CD4-positive, alpha-beta T cell (primary cell): Measurements from ENCODE around the gene MTSS2. TPM values are rescaled to one million over a fixed set of nuclear protein-coding genes. Genes with fewer than 3 reads are reported as not detected.
A peak's percentile ranks its signal among the peaks of the same experiment; 100 is the strongest.

ENCODE experiments used
- ATAC-seq: fragments of 200-7000 bp; cut with Tn5 transposase; one replicate; pipeline ENCODE4 v1.10.0; 2022; ENCODE audit warnings: mild to moderate bottlenecking; ENCODE audit not compliant: poor library complexity
- CTCF ChIA-PET: fragments of 350-600 bp; sonication (Branson Sonifier 250); formaldehyde crosslinking; loops from one replicate; lab custom pipeline; 2021; ENCODE audit warnings: antibody characterized with exemption, inconsistent platforms; lab: Charles Lee
- POLR2A ChIA-PET: fragments of 350-600 bp; sonication (Branson Sonifier 250); formaldehyde crosslinking; loops from one replicate; lab custom pipeline; 2021; ENCODE audit warnings: antibody characterized with exemption, inconsistent platforms; lab: Charles Lee
- DNase-seq, 14 experiments: peaks; one replicate each; pipeline ENCODE4 v3.0.0-alpha.2; 2013 to 2020; ENCODE audit warnings: mixed read lengths in 2 of 14
- H3K27ac ChIP-seq, 2 donors: one replicate each; pipeline versions ENCODE4 v1.5.1 to v1.7.0; 2013; ENCODE audit warnings: low read length in 2 of 2, low read depth in 1 of 2, mild to moderate bottlenecking in 1 of 2
- H3K27me3 ChIP-seq, 2 experiments: 1 replicate in 1 of 2; 2 replicates in 1 of 2; pipeline versions ENCODE4 v1.6.1 to v1.7.0; 2013; ENCODE audit warnings: low read length in 2 of 2, control low read depth in 1 of 2, mild to moderate bottlenecking in 1 of 2, moderate library complexity in 1 of 2; ENCODE audit not compliant: insufficient read depth in 2 of 2, control insufficient read depth in 1 of 2
- H3K36me3 ChIP-seq: one replicate; pipeline ENCODE4 v1.6.1; 2013; ENCODE audit warnings: low read length, control low read depth; ENCODE audit not compliant: insufficient read depth
- H3K4me1 ChIP-seq: one replicate; pipeline ENCODE4 v1.6.1; 2013; ENCODE audit warnings: low read length, control low read depth; ENCODE audit not compliant: insufficient read depth
- H3K4me3 ChIP-seq: one replicate; pipeline ENCODE4 v1.5.1; 2013; ENCODE audit warnings: mild to moderate bottlenecking, low read length, moderate library complexity
- H3K9me3 ChIP-seq, 2 experiments: 1 replicate in 1 of 2; 2 replicates in 1 of 2; pipeline versions ENCODE4 v1.6.1 to v1.7.0; 2013; ENCODE audit warnings: low read length in 2 of 2, mild to moderate bottlenecking in 2 of 2, control low read depth in 1 of 2, moderate library complexity in 1 of 2; ENCODE audit not compliant: control insufficient read depth in 1 of 2, insufficient read depth in 1 of 2
- H3K27ac Mint-ChIP-seq: one replicate; pipeline ENCODE4 v1.8.0; 2020; ENCODE audit warnings: mixed read lengths
- H3K27me3 Mint-ChIP-seq: one replicate; pipeline ENCODE4 v1.8.0; 2021; ENCODE audit warnings: mixed read lengths
- H3K36me3 Mint-ChIP-seq: one replicate; pipeline ENCODE4 v1.8.0; 2021; ENCODE audit warnings: low read depth, mixed read lengths
- H3K4me1 Mint-ChIP-seq: one replicate; pipeline ENCODE4 v1.8.0; 2021; ENCODE audit warnings: low read depth, mixed read lengths
- H3K4me3 Mint-ChIP-seq: one replicate; pipeline ENCODE4 v1.8.0; 2020; ENCODE audit warnings: mild to moderate bottlenecking, mixed read lengths
- H3K9me3 Mint-ChIP-seq: one replicate; pipeline ENCODE4 v1.8.0; 2020; ENCODE audit warnings: mixed read lengths
- intact Hi-C, 2 experiments: fragments of 100-400 bp; cut with DNase I in 1 of 2; cut with micrococcal nuclease in 1 of 2; formaldehyde crosslinking; loops; one replicate each; pipeline versions ENCODE4 v1.15.1 to v1.9.0; 2023 to 2025; cut with DNase I, micrococcal nuclease
- total RNA-seq, 174 experiments: library from RNA in 2 of 174; stranded (reverse) in 2 of 174; gene quantifications; one replicate each; pipeline ENCODE4 v1.2.3 and lab custom pipeline; 2021 to 2026
- TF ChIP-seq, protein P1 (sequence below): fragments of 200-600 bp; IDR thresholded peaks from one replicate; pipeline ENCODE4 v1.8.0; 2022; ENCODE audit warnings: antibody characterized with exemption, mild to moderate bottlenecking

MTSS2 gene
- total RNA-seq, 2 experiments from 2014 or later = 15.4 to 16.4 TPM

GRCh38 chr16:70691223-70692129 is 5.6 kb upstream of the MTSS2 start:
- DNase-seq (no peak), ATAC-seq (no peak)
- H3K27ac Mint-ChIP-seq = no peak overlapping the region
- Histone ChIP-seq H3K4me1 (peaks cover 4% of the 10 kb centered on the region), H3K9me3 (no peaks in the 10 kb centered on the region), H3K27me3 (no peaks in the 10 kb centered on the region), H3K36me3 (no peaks in the 10 kb centered on the region), H3K27ac (no peak overlapping the region), H3K4me3 (no peak overlapping the region)
- ChIA-PET CTCF (no interaction called here), POLR2A (no interaction called here)
- H3K4me1 Mint-ChIP-seq = peaks cover 14% of the 10 kb centered on the region
- TF ChIP-seq, protein P1, sequence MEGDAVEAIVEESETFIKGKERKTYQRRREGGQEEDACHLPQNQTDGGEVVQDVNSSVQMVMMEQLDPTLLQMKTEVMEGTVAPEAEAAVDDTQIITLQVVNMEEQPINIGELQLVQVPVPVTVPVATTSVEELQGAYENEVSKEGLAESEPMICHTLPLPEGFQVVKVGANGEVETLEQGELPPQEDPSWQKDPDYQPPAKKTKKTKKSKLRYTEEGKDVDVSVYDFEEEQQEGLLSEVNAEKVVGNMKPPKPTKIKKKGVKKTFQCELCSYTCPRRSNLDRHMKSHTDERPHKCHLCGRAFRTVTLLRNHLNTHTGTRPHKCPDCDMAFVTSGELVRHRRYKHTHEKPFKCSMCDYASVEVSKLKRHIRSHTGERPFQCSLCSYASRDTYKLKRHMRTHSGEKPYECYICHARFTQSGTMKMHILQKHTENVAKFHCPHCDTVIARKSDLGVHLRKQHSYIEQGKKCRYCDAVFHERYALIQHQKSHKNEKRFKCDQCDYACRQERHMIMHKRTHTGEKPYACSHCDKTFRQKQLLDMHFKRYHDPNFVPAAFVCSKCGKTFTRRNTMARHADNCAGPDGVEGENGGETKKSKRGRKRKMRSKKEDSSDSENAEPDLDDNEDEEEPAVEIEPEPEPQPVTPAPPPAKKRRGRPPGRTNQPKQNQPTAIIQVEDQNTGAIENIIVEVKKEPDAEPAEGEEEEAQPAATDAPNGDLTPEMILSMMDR = no peak
- H3K9me3 Mint-ChIP-seq = no peaks in the 10 kb centered on the region
- H3K36me3 Mint-ChIP-seq = no peaks in the 10 kb centered on the region
- no peak overlapping the region for H3K4me3 Mint-ChIP-seq
- H3K27me3 Mint-ChIP-seq = peaks cover 3% of the 10 kb centered on the region
- intact Hi-C loops = no loop called here

DNA sequence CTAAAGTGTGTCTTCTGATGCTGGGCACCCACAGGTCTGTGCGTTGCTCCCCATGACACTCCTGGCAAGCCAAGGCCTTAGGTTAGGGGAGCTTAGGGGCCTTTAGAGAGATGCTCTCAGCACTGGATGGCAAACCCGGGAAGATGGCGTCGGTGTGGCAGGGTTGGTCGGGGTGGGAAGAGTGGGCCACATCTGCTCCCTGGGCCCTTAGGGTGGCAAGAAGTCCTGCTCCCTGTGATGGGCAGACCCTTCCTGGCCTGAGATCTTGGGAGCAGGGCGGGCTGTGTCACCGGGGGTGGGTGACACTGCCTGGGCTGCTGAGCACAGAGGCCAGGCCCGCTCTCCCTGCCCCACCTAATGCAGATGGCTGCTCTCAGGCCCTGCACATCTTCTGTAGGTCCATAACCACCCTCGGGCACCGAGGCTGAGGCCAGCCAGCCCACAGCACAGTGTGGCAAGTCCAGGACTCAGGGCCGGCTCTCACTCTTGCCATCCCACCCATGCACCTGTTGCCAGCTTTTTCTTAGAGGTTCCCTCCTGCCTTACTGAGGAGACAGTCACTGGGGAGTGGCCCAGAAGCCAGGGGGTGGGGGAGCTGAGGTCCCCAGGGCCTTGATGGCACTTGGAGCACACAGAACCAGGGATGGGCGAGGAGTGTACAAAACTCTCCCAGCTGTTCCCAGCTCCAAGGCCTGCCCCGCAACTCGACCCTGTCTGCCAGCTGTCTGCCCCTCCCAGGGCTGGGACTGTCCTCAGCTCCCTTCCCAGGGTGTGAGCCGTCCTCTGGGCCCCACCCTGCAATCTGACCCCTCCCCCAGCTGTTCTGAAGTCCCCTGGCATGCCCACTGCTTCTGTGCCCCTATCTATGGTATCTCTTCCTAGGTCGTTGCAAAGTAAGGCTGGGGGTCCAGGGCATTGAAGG is 4.4 kb upstream of the MTSS2 start:
- intact Hi-C loops = no loop called here
- Mint-ChIP-seq H3K4me1 (peaks cover 2% of the 10 kb centered on the region), H3K9me3 (no peaks in the 10 kb centered on the region), H3K27ac (no peak overlapping the region), H3K27me3 (peaks cover 4% of the 10 kb centered on the region), H3K4me3 (peak overlapping the region; percentile 20), H3K36me3 (no peaks in the 10 kb centered on the region)
- ATAC-seq (no peak), DNase-seq (no peak)
- no peak overlapping the region for H3K27ac ChIP-seq
- no peaks in the 10 kb centered on the region for H3K9me3 ChIP-seq
- POLR2A ChIA-PET = no interaction called here
- CTCF ChIA-PET = no interaction called here
- H3K27me3 ChIP-seq = peaks cover under 1 to 2% of the 10 kb centered on the region in 2 experiments
- H3K4me1 ChIP-seq = peaks cover 2% of the 10 kb centered on the region
- no peaks in the 10 kb centered on the region for H3K36me3 ChIP-seq
- H3K4me3 ChIP-seq = no peak overlapping the region
- TF ChIP-seq, protein P1 = no peak

GRCh38 chr16:70689035-70689969 is 3.4 kb upstream of the MTSS2 start:
- Histone ChIP-seq H3K9me3 (no peaks in the 10 kb centered on the region), H3K4me1 (peaks cover 10% of the 10 kb centered on the region), H3K4me3 (no peak overlapping the region), H3K27ac (no peak overlapping the region), H3K36me3 (no peaks in the 10 kb centered on the region), H3K27me3 (peaks cover 9 to 10% of the 10 kb centered on the region in 2 experiments)
- ATAC-seq (no peak), DNase-seq (no peak)
- H3K4me3 Mint-ChIP-seq = no peak overlapping the region
- TF ChIP-seq, protein P1 = no peak
- no peaks in the 10 kb centered on the region for H3K36me3 Mint-ChIP-seq
- intact Hi-C loops = no loop called here
- peaks cover 10% of the 10 kb centered on the region for H3K27me3 Mint-ChIP-seq
- no peaks in the 10 kb centered on the region for H3K9me3 Mint-ChIP-seq
- H3K27ac Mint-ChIP-seq = no peak overlapping the region
- POLR2A ChIA-PET = no interaction called here
- CTCF ChIA-PET = interaction anchor here (1.4 kb wide), 1 partner anchor 82 kb away, joined by 3 read pairs; no protein-coding TSS in a partner anchor
- H3K4me1 Mint-ChIP-seq = no peaks in the 10 kb centered on the region
